Neural progenitor cell (in vitro differentiated cells): ENCODE results near the gene CMPK1. TPM values are rescaled to one million over a fixed set of nuclear protein-coding genes. Genes with fewer than 3 reads are reported as not detected.

Experiments
- DNase-seq: peaks from one replicate; pipeline ENCODE4 v3.0.0-alpha.2; 2016; ENCODE audit warnings: low spot score
- H2AFZ ChIP-seq: fragments of 200-600 bp; sonication (generic); replicated peaks from 2 replicates; pipeline ENCODE4 v1.6.1; 2016; ENCODE audit warnings: antibody characterized with exemption
- H3F3A ChIP-seq: fragments of 200-600 bp; sonication (generic); 2 replicates; pipeline ENCODE4 v1.6.1; 2016; ENCODE audit warnings: antibody characterized with exemption, low read depth
- H3K27ac ChIP-seq: fragments of 200-600 bp; sonication (generic); 2 replicates; pipeline ENCODE4 v1.5.1; 2016; ENCODE audit warnings: mild to moderate bottlenecking
- H3K27me3 ChIP-seq: fragments of 200-600 bp; sonication (generic); 2 replicates; pipeline ENCODE4 v1.6.1; 2016; ENCODE audit warnings: mild to moderate bottlenecking, moderate library complexity
- H3K36me3 ChIP-seq: fragments of 200-600 bp; sonication (generic); 2 replicates; pipeline ENCODE4 v1.5.1; 2016
- H3K4me1 ChIP-seq: fragments of 200-600 bp; sonication (generic); 2 replicates; pipeline ENCODE4 v1.6.1; 2016; ENCODE audit warnings: mixed run types
- H3K4me2 ChIP-seq: fragments of 200-600 bp; sonication (generic); 2 replicates; pipeline ENCODE4 v1.6.1; 2016
- H3K4me3 ChIP-seq: fragments of 200-600 bp; sonication (generic); 2 replicates; pipeline ENCODE4 v1.5.1; 2016
- H3K79me2 ChIP-seq: fragments of 200-600 bp; sonication (generic); 2 replicates; pipeline ENCODE4 v1.6.1; 2016; ENCODE audit warnings: low read depth
- H3K9ac ChIP-seq: fragments of 200-600 bp; sonication (generic); 2 replicates; pipeline ENCODE4 v1.6.1; 2016
- H3K9me3 ChIP-seq: fragments of 200-600 bp; sonication (generic); 2 replicates; pipeline ENCODE4 v1.5.1; 2016; ENCODE audit warnings: low read depth
- H4K20me1 ChIP-seq: fragments of 200-600 bp; sonication (generic); 2 replicates; pipeline ENCODE4 v1.6.1; 2016; ENCODE audit warnings: low read depth
- H3K27ac Mint-ChIP-seq: 3 replicates; pipeline ENCODE4 v1.8.0; 2021; ENCODE audit warnings: mixed read lengths
- H3K27me3 Mint-ChIP-seq: 2 replicates; pipeline ENCODE4 v1.8.0; 2022; ENCODE audit warnings: low read depth, mild to moderate bottlenecking, inconsistent platforms, moderate library complexity, mixed read lengths; ENCODE audit not compliant: insufficient read depth
- H3K36me3 Mint-ChIP-seq: 3 replicates; pipeline ENCODE4 v1.8.0; 2021; ENCODE audit warnings: mixed read lengths
- H3K4me1 Mint-ChIP-seq: 3 replicates; pipeline ENCODE4 v1.8.0; 2021; ENCODE audit warnings: mixed read lengths
- H3K4me3 Mint-ChIP-seq: 3 replicates; pipeline ENCODE4 v1.8.0; 2021; ENCODE audit warnings: mild to moderate bottlenecking, moderate library complexity, mixed read lengths
- H3K9me3 Mint-ChIP-seq: 3 replicates; pipeline ENCODE4 v1.8.0; 2020; ENCODE audit warnings: mixed read lengths
- EZH2 ChIP-seq: fragments of 200-600 bp; sonication (generic); IDR thresholded peaks from 2 replicates; pipeline ENCODE4 v1.6.1; 2017; ENCODE audit warnings: antibody characterized with exemption, mild to moderate bottlenecking, moderate library complexity
- EZH2phosphoT487 ChIP-seq: fragments of 200-600 bp; sonication (generic); IDR thresholded peaks from 2 replicates; pipeline ENCODE4 v1.6.1; 2017; ENCODE audit warnings: antibody characterized with exemption
- total RNA-seq: library from RNA; depleted of rRNA; stranded (reverse); fragments of >200 nt; gene quantifications from 2 replicates; pipeline ENCODE4 v1.2.3, GENCODE V29; 2015; ENCODE audit warnings: low replicate concordance
- TF ChIP-seq, protein P1 (sequence below): fragments of 200-600 bp; sonication (generic); IDR thresholded peaks from 2 replicates; pipeline ENCODE4 v1.5.1; 2017; ENCODE audit warnings: antibody characterized with exemption, mild to moderate bottlenecking

CMPK1 gene
- total RNA-seq, 1 donor from 2014 or later = 68.0 TPM

DNA sequence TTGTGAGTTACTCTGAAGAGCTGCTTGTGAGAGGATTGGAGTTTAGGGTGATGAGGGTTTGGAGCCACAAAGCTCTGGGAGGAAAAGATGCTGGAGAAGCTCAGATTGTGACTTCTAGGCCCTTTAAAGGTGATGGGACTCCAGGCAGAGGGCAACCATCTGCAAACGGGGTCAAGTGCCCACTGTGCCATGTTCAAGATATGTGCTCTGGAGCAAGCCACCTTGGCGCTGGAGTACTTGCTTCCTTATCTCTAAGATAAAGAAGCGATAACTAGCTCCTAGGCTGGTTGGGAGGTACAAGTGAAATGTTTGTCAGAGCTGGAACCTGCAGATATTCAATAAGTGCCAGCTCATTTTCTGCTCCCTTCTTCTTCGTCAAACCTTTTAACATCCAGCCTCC lies 68.2 kb downstream of the CMPK1 start:
- H3K9ac ChIP-seq = no peak overlapping the region
- no peaks in the 10 kb centered on the region for H3K36me3 ChIP-seq
- H3K79me2 ChIP-seq = no peaks in the 10 kb centered on the region
- no peak overlapping the region for H3K4me2 ChIP-seq
- H3K27ac Mint-ChIP-seq = no peak overlapping the region
- no peak overlapping the region for H3K4me3 ChIP-seq
- TF ChIP-seq, protein P1, sequence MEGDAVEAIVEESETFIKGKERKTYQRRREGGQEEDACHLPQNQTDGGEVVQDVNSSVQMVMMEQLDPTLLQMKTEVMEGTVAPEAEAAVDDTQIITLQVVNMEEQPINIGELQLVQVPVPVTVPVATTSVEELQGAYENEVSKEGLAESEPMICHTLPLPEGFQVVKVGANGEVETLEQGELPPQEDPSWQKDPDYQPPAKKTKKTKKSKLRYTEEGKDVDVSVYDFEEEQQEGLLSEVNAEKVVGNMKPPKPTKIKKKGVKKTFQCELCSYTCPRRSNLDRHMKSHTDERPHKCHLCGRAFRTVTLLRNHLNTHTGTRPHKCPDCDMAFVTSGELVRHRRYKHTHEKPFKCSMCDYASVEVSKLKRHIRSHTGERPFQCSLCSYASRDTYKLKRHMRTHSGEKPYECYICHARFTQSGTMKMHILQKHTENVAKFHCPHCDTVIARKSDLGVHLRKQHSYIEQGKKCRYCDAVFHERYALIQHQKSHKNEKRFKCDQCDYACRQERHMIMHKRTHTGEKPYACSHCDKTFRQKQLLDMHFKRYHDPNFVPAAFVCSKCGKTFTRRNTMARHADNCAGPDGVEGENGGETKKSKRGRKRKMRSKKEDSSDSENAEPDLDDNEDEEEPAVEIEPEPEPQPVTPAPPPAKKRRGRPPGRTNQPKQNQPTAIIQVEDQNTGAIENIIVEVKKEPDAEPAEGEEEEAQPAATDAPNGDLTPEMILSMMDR = no peak
- TF ChIP-seq EZH2phosphoT487 = no peak
- H3K9me3 ChIP-seq = no peaks in the 10 kb centered on the region
- no peaks in the 10 kb centered on the region for H3F3A ChIP-seq
- H3K36me3 Mint-ChIP-seq = no peaks in the 10 kb centered on the region
- no peak for DNase-seq
- H3K4me3 Mint-ChIP-seq = no peak overlapping the region
- no peaks in the 10 kb centered on the region for H4K20me1 ChIP-seq
- H3K4me1 ChIP-seq = no peaks in the 10 kb centered on the region
- H3K27me3 ChIP-seq = peaks cover 69% of the 10 kb centered on the region
- H2AFZ ChIP-seq = no peak overlapping the region
- H3K4me1 Mint-ChIP-seq = no peaks in the 10 kb centered on the region
- no peaks in the 10 kb centered on the region for H3K9me3 Mint-ChIP-seq
- peaks cover 10% of the 10 kb centered on the region for H3K27me3 Mint-ChIP-seq
- no peak overlapping the region for H3K27ac ChIP-seq

DNA sequence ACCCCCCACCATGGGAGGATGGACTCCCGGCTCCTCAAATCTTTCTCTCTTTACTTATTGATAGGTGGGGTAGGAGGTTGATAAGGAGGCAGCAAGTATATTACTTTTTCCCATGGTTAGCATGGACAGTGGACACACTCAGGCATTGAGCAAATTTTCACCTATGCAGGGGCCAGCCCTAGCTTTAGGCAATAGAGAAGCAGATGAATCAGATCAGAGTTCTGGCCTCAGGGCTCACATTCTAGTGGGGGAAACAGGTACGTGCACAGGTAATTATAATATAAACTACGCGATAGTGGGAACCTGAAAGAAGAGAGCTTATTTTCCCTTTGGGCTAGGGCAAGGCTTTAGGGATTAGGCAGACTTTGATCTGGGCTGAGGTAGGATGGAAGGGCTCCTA lies 69.0 kb downstream of the CMPK1 start:
- Histone ChIP-seq H3K36me3 (no peaks in the 10 kb centered on the region), H3K27ac (no peak overlapping the region), H3K4me2 (no peak overlapping the region), H3K9me3 (no peaks in the 10 kb centered on the region), H2AFZ (no peak overlapping the region), H3K79me2 (no peaks in the 10 kb centered on the region), H3K9ac (no peak overlapping the region), H3F3A (no peaks in the 10 kb centered on the region), H3K27me3 (peaks cover 69% of the 10 kb centered on the region), H4K20me1 (no peaks in the 10 kb centered on the region), H3K4me3 (no peak overlapping the region), H3K4me1 (no peaks in the 10 kb centered on the region)
- TF ChIP-seq EZH2phosphoT487 (no peak), EZH2 (no peak)
- TF ChIP-seq, protein P1 = no peak
- no peak for DNase-seq
- H3K27ac Mint-ChIP-seq = no peak overlapping the region
- no peak overlapping the region for H3K4me3 Mint-ChIP-seq
- peaks cover 10% of the 10 kb centered on the region for H3K27me3 Mint-ChIP-seq
- H3K4me1 Mint-ChIP-seq = no peaks in the 10 kb centered on the region
- H3K9me3 Mint-ChIP-seq = no peaks in the 10 kb centered on the region
- no peaks in the 10 kb centered on the region for H3K36me3 Mint-ChIP-seq

DNA sequence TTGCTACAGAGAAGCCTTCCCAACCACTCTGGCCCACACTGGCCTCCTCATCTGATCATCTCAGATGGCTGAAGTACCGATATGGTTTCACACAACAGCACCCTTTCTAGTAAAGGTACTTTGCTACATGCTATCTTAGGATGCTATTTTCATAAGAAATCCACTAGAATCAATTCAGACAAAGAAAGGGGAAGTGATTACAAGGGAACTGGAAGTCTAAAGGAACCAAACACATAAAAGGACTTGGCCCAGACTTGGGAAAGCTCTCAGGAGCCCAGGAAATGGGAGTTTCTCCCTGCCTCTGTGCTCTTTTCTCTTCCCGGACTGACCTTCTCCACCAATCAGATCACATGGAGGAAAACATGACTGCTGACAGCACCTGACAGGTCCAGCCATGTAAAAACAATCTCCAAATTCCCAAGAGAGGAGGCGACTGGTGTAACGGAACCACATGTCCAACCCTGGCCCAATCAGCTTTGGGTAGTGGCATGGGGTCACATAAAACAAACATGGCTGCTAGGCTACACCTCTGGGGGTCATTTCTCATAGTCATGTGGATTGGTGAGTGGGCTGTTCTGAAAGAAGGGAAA lies 69.8 kb downstream of the CMPK1 start:
- Mint-ChIP-seq H3K4me1 (no peaks in the 10 kb centered on the region), H3K27me3 (peaks cover 12% of the 10 kb centered on the region)

More for the DNA sequence above, 69.8 kb downstream of the CMPK1 start:
- Histone ChIP-seq H3K27ac (no peak overlapping the region), H3K9ac (no peak overlapping the region), H3K4me1 (no peaks in the 10 kb centered on the region), H3K9me3 (no peaks in the 10 kb centered on the region), H2AFZ (no peak overlapping the region), H3K4me2 (no peak overlapping the region), H3F3A (no peaks in the 10 kb centered on the region), H3K79me2 (no peaks in the 10 kb centered on the region), H3K4me3 (no peak overlapping the region), H3K27me3 (peaks cover 65% of the 10 kb centered on the region), H3K36me3 (no peaks in the 10 kb centered on the region), H4K20me1 (no peaks in the 10 kb centered on the region)
- Mint-ChIP-seq H3K36me3 (no peaks in the 10 kb centered on the region), H3K27ac (no peak overlapping the region), H3K4me3 (no peak overlapping the region), H3K9me3 (no peaks in the 10 kb centered on the region)
- no peak for TF ChIP-seq EZH2phosphoT487
- TF ChIP-seq, protein P1 = no peak
- TF ChIP-seq EZH2 = no peak
- no peak for DNase-seq
